Mammary microvascular endothelial cell (primary cell): Measurements from ENCODE around the gene ZNF844. TPM values are rescaled to one million over a fixed set of nuclear protein-coding genes. Genes with fewer than 3 reads are reported as not detected.

Experiments
- total RNA-seq: library from RNA; depleted of rRNA; stranded (reverse); fragments of >200 nt; gene quantifications from 2 replicates; pipeline ENCODE4 v1.2.3, GENCODE V29; 2015

The ZNF844 gene
- total RNA-seq: 2.7 and 2.8 TPM in 2 replicates

DNA sequence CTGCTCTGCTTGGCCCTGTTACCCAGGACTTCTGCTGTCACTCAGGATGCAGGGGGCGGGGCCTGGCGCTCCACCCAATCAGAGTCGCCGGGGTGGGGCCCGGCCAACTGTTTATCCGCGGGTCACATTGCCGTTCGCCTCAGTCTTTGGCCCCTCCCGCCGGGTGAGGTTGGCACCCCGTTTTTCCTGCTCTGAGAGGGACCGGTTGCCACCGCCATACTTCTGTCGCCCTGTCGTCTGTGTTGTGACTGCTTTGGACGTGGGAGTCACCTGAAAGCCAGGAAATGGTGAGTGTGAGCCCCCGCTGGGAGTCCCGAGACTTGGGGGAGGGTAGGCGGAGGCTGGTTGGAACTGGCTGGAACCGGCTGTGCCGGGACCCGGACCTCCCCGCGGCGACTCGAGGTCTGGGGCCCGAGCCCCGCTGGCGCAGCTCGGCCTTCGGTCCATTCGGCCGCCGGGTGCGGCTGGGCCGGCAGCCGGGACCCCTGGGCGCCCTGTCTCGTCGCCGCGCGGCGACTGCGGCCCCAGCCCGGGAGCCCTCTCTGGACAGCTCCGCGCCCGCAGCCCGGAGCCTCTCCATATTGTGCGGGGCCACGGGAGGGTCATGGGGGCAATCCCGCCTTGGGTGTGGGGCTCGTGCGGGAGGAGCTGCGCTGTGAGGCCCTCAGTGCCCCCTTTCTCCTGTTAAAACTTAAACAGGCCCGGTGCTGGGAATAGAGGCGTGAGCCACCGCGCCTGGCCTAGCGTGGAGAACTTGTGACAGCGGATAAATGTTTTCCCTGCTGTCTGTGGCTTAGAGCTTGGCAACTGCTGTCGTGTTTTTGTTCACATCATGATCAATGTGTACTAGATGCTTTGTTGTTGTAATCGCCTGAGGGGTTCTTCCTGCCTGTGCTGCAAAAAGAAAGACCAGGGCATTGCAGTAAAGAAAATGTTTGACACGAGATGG is at the start of gene ZNF844:
Gene ZNF844 (plus strand): TSS at position 142 of the 949 bp plus-strand sequence. CDS start 143 bp downstream, at position 285.

DNA sequence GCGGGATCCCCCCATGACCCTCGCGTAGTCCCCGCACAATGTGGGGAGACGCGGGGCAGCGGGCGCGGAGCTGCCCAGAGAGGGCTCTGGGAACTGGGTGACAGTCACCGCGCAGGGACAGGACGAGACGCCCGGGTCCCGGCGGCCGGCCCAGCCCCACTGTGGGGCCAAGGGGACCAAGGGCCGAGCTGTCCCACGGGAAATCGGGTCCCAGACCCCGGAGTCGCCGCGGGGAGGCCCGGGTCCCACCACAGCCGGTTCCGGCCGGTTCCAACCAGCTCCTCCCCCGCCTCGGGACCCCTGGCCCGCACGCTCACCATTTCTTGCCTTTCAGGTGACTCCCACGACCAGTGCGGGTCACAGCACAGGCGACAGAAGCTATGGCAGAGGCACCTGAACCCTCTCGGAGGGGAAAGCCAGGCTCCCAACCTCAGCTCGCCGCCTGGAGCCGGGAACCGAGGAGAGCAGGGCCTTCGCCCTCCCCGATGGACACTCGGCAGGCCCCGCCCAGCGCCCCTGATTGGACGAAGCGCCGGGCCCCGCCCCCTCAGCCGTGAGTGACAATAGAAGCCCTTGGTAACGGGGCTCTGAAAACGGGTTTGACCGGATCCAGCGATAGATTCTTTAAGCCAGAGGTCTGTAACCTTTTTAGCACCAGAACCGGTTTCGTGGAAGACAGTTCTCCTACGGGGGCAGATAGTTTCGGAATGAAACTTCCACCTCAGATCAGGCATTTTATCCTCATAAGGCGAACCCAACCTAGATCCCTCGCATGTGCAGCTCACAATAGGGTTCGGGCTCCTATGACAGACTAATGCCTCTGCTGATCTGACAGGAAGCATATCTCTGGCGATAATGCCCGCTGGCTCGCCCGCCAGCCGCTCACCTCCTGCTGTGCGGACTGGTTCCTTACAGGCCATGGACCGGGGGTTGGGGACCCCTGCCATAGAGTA is 29.0 kb upstream of the ZNF844 start, which contains the start of gene ZNF433:
Gene ZNF433 (minus strand): TSS at position 460 of the 953 bp plus-strand sequence. CDS start 140 bp downstream, at position 320.

GRCh38 chr19:12052497-12053169 is 11.9 kb upstream of the ZNF844 start, which contains the start of gene ZNF878:
Gene ZNF878 (minus strand): TSS chr19:12052961. CDS start chr19:12052801, 160 bp downstream.

Other genes starting within 250 kb of the ZNF844 start
- 0.34 and 0.87 TPM in 2 replicates for gene ZNF439, start 216.0 kb upstream of the ZNF844 start, total RNA-seq
- 5.4 and 9.2 TPM in 2 replicates for gene ZNF69, start 176.9 kb upstream of the ZNF844 start, total RNA-seq
- 2.3 and 3.6 TPM in 2 replicates for gene ZNF700, start 139.6 kb upstream of the ZNF844 start, total RNA-seq
- gene ZNF763, start 99.7 kb upstream of the ZNF844 start, total RNA-seq: 0.27 and 0.30 TPM in 2 replicates
- gene ZNF433, start 29.1 kb upstream of the ZNF844 start, total RNA-seq: 1.4 and 2.7 TPM in 2 replicates
- 0.59 and 0.80 TPM in 2 replicates for gene ZNF878, start 11.8 kb upstream of the ZNF844 start, total RNA-seq
- gene ZNF20, start 75.6 kb downstream of the ZNF844 start, total RNA-seq: 1.9 and 2.1 TPM in 2 replicates
- 4.1 and 6.7 TPM in 2 replicates for gene ZNF625, start 92.0 kb downstream of the ZNF844 start, total RNA-seq
- gene ZNF136, start 98.4 kb downstream of the ZNF844 start, total RNA-seq: 2.5 and 3.6 TPM in 2 replicates
- 2.2 and 2.3 TPM in 2 replicates for gene ZNF44, start 230.2 kb downstream of the ZNF844 start, total RNA-seq